Cerebellar cortex (tissue), 1 donor: ENCODE results near the gene FAM217A.
A peak's percentile ranks its signal among the peaks of the same experiment; 100 is the strongest.

Source experiments
- DNase-seq: peaks from one replicate; pipeline ENCODE4 v3.0.0-alpha.2; 2015; ENCODE audit warnings: low spot score

FAM217A gene

GRCh38 chr6:4021854-4022695, 56.9 kb downstream of the FAM217A start:
- DNase-seq, result no peak

GRCh38 chr6:4021133-4021853, 57.6 kb downstream of the FAM217A start:
- peak; percentile 99 for DNase-seq

- no peak for DNase-seq
Measured at GRCh38 chr6:4020822-4021132, 58.2 kb downstream of the FAM217A start.

GRCh38 chr6:4018924-4019236, 60.1 kb downstream of the FAM217A start:
- no peak for DNase-seq
